Trophoblast cell (in vitro differentiated cells and primary cell): ENCODE data around the gene MAP4K2.
"Not testable (repeated sequence)": the region's sequence is repeated elsewhere in the genome, so short reads cannot be mapped to it uniquely, and the experiment has no call there.

ENCODE experiments used
- DNase-seq, 2 donors: peaks; one replicate each; pipeline ENCODE4 v3.0.0-alpha.2; 2016
- H2AFZ ChIP-seq: 2 replicates; pipeline ENCODE4 v1.6.1; 2013; ENCODE audit warnings: low read length, moderate library complexity, mild to moderate bottlenecking; ENCODE audit not compliant: insufficient read depth, poor library complexity
- H2AK5ac ChIP-seq: 2 replicates; pipeline ENCODE4 v1.6.1; 2013; ENCODE audit warnings: mild to moderate bottlenecking, low read length
- H2BK120ac ChIP-seq: 2 replicates; pipeline ENCODE4 v1.6.1; 2013; ENCODE audit warnings: low read length, mild to moderate bottlenecking, moderate library complexity; ENCODE audit not compliant: insufficient read depth, poor library complexity
- H2BK12ac ChIP-seq: 2 replicates; pipeline ENCODE4 v1.6.1; 2013; ENCODE audit warnings: mild to moderate bottlenecking, low read length, moderate library complexity
- H2BK5ac ChIP-seq: 2 replicates; pipeline ENCODE4 v1.6.1; 2013; ENCODE audit warnings: low read length, low read depth, moderate library complexity, mild to moderate bottlenecking; ENCODE audit not compliant: poor library complexity
- H3K14ac ChIP-seq: 2 replicates; pipeline ENCODE4 v1.6.1; 2013; ENCODE audit warnings: mild to moderate bottlenecking, low read length
- H3K18ac ChIP-seq: 2 replicates; pipeline ENCODE4 v1.6.1; 2013; ENCODE audit warnings: mild to moderate bottlenecking, low read length
- H3K23ac ChIP-seq: 2 replicates; pipeline ENCODE4 v1.6.1; 2013; ENCODE audit warnings: low read length
- H3K27ac ChIP-seq: 2 replicates; pipeline ENCODE4 v1.5.1; 2013; ENCODE audit warnings: low read depth, mild to moderate bottlenecking, inconsistent platforms, low read length, moderate library complexity
- H3K27me3 ChIP-seq: 2 replicates; pipeline ENCODE4 v1.6.1; 2013; ENCODE audit warnings: inconsistent platforms, mild to moderate bottlenecking, low read length, moderate library complexity; ENCODE audit not compliant: insufficient read depth
- H3K36me3 ChIP-seq, 2 experiments: 1 replicate in 1 of 2; 2 replicates in 1 of 2; pipeline ENCODE4 v1.6.1; 2013; ENCODE audit warnings: low read length in 2 of 2, mild to moderate bottlenecking in 2 of 2, moderate library complexity in 1 of 2; ENCODE audit not compliant: insufficient read depth in 2 of 2, control insufficient read depth in 1 of 2
- H3K4ac ChIP-seq: 2 replicates; pipeline ENCODE4 v1.6.1; 2013; ENCODE audit warnings: low read depth, mild to moderate bottlenecking, low read length, moderate library complexity
- H3K4me1 ChIP-seq, 2 experiments: 1 replicate in 1 of 2; 2 replicates in 1 of 2; pipeline ENCODE4 v1.6.1; 2013; ENCODE audit warnings: low read length in 2 of 2, mild to moderate bottlenecking in 2 of 2, moderate library complexity in 1 of 2; ENCODE audit not compliant: insufficient read depth in 2 of 2, control insufficient read depth in 1 of 2
- H3K4me2 ChIP-seq: 2 replicates; pipeline ENCODE4 v1.6.1; 2013; ENCODE audit warnings: inconsistent platforms, mild to moderate bottlenecking, low read length, moderate library complexity
- H3K4me3 ChIP-seq: 2 replicates; pipeline ENCODE4 v1.5.1; 2013; ENCODE audit warnings: mild to moderate bottlenecking, low read depth, low read length, inconsistent platforms
- H3K79me1 ChIP-seq: one replicate; pipeline ENCODE4 v1.6.1; 2013; ENCODE audit warnings: low read length
- H3K79me2 ChIP-seq: 2 replicates; pipeline ENCODE4 v1.6.1; 2013; ENCODE audit warnings: low read length, mild to moderate bottlenecking; ENCODE audit not compliant: control insufficient read depth, insufficient read depth, poor library complexity
- H3K9ac ChIP-seq: 2 replicates; pipeline ENCODE4 v1.6.1; 2013; ENCODE audit warnings: mild to moderate bottlenecking, low read length
- H3K9me3 ChIP-seq: 2 replicates; pipeline ENCODE4 v1.6.1; 2013; ENCODE audit warnings: low read depth, mild to moderate bottlenecking, control low read depth, inconsistent platforms, low read length; ENCODE audit not compliant: insufficient read depth
- H4K12ac ChIP-seq: 2 replicates; pipeline ENCODE4 v1.6.1; 2013; ENCODE audit warnings: low read depth, mild to moderate bottlenecking, low read length, moderate library complexity
- H4K8ac ChIP-seq: 2 replicates; pipeline ENCODE4 v1.6.1; 2013; ENCODE audit warnings: low read depth, mild to moderate bottlenecking, low read length, moderate library complexity
- H4K91ac ChIP-seq: one replicate; pipeline ENCODE4 v1.6.1; 2013; ENCODE audit warnings: low read depth, mild to moderate bottlenecking, low read length, moderate library complexity
- WGBS: extraction: QIAGEN DNeasy Blood & Tissue Kit; methylation state at CpG from one replicate; pipeline ENCODE4 v1.1.7; 2013; ENCODE audit warnings: missing lambda C conversion rate; ENCODE audit not compliant: insufficient read length, insufficient coverage; ENCODE audit errors: extremely low coverage; 5-methylcytosine and 5-hydroxymethylcytosine counted together

The MAP4K2 gene

DNA sequence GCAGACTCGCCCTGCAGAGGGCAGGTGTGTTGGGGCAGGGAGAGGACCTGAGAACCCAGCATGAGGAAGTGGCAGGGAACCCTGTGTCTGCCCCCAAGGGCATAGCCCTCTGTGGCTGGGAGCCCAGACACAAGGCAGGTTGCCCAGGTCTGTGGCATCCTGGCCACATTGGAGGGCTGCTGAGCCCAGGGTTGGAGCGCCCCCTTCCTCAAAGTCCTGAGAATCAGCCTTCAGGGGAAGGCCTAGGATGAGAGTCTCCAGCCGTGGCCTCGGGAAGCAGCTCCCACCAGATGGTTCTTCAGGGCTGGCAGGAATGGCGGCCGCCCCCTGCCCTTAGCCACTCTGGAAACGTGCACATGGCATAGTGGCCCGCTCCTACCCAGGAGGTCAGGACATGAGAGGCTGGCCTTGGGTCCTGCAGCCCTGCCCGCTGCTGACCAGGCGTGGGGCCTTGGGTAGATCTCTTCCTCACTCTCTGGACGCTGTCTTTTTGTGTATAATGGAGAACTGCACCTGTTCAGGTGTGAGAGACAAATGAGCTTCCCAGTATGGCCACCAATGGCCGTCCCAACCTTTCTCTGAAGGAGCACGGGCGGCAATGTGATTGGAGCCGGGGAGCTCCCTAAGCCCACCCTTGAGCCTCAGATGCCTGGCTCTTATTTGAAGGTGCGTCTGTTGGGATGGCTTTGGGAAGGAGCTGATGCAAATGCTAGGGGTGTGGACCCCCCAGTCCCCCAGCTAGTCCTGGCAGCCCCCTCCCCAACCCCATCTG, 46.0 kb upstream of the MAP4K2 start:
- Histone ChIP-seq H3K4ac (no peak overlapping the region), H2BK12ac (no peak overlapping the region), H2BK5ac (no peak overlapping the region), H3K9ac (no peak overlapping the region), H2AK5ac (no peak overlapping the region), H4K91ac (no peak overlapping the region), H2BK120ac (no peak overlapping the region), H3K27me3 (no peaks in the 10 kb centered on the region), H3K4me2 (no peak overlapping the region), H4K12ac (no peak overlapping the region), H3K4me1 (peaks cover 0 to 4% of the 10 kb centered on the region in 2 experiments), H3K4me3 (no peak overlapping the region), H2AFZ (no peak overlapping the region), H4K8ac (no peak overlapping the region), H3K23ac (no peak overlapping the region), H3K36me3 (peaks cover 13 to 14% of the 10 kb centered on the region in 2 experiments), H3K27ac (no peak overlapping the region), H3K79me1 (peaks cover 14% of the 10 kb centered on the region), H3K9me3 (peaks cover 2% of the 10 kb centered on the region), H3K79me2 (peaks cover 6% of the 10 kb centered on the region), H3K18ac (no peak overlapping the region), H3K14ac (no peak overlapping the region)
- WGBS: no CpG with 5 or more reads among the region's 16 CpGs
- no peak for DNase-seq

GRCh38 chr11:64848214-64848825, 45.3 kb upstream of the MAP4K2 start:
- no peak overlapping the region for H3K4me2 ChIP-seq
- H3K4me1 ChIP-seq: peaks cover 2 to 10% of the 10 kb centered on the region in 2 experiments
- H3K4me3 ChIP-seq: no peak overlapping the region
- no peak overlapping the region for H3K18ac ChIP-seq
- no CpG with 5 or more reads among the region's 6 CpGs for WGBS
- no peak overlapping the region for H4K8ac ChIP-seq
- H4K91ac ChIP-seq: no peak overlapping the region
- no peak overlapping the region for H3K27ac ChIP-seq
- no peak overlapping the region for H2BK120ac ChIP-seq
- no peak for DNase-seq
- H3K4ac ChIP-seq: no peak overlapping the region
- peaks cover 13% of the 10 kb centered on the region for H3K79me2 ChIP-seq
- H3K79me1 ChIP-seq: peaks cover 18% of the 10 kb centered on the region
- no peaks in the 10 kb centered on the region for H3K27me3 ChIP-seq
- no peak overlapping the region for H3K23ac ChIP-seq
- no peak overlapping the region for H4K12ac ChIP-seq
- no peak overlapping the region for H2AK5ac ChIP-seq
- H3K14ac ChIP-seq: no peak overlapping the region
- no peak overlapping the region for H2BK12ac ChIP-seq
- H2AFZ ChIP-seq: no peak overlapping the region
- H3K36me3 ChIP-seq: peaks cover 7 to 8% of the 10 kb centered on the region in 2 experiments
- no peak overlapping the region for H3K9ac ChIP-seq
- H2BK5ac ChIP-seq: no peak overlapping the region
- H3K9me3 ChIP-seq: peaks cover 2% of the 10 kb centered on the region

- H3K79me2 ChIP-seq: peaks cover 21% of the 10 kb centered on the region
- peak overlapping the region; percentile 5 for H2AFZ ChIP-seq
- no peak overlapping the region for H3K4me2 ChIP-seq
- H3K4me3 ChIP-seq: no peak overlapping the region
- peak; percentile 95 to 97 for DNase-seq
- no peak overlapping the region for H2BK5ac ChIP-seq
- peak overlapping the region; percentile 17 for H2AK5ac ChIP-seq
- no peak overlapping the region for H3K4ac ChIP-seq
- no peak overlapping the region for H3K27ac ChIP-seq
- peaks cover 2% of the 10 kb centered on the region for H3K9me3 ChIP-seq
- H3K9ac ChIP-seq: no peak overlapping the region
- peak overlapping the region; percentile 22 for H4K12ac ChIP-seq
- peaks cover 30% of the 10 kb centered on the region for H3K79me1 ChIP-seq
- no peak overlapping the region for H2BK120ac ChIP-seq
- no CpG with 5 or more reads among the region's 13 CpGs for WGBS
- H3K18ac ChIP-seq: no peak overlapping the region
- peaks cover 0 to 2% of the 10 kb centered on the region in 2 experiments for H3K36me3 ChIP-seq
- H2BK12ac ChIP-seq: peak overlapping the region; percentile 55
- H3K4me1 ChIP-seq: peaks cover 11 to 21% of the 10 kb centered on the region in 2 experiments
- peak overlapping the region; percentile 30 for H4K91ac ChIP-seq
- peak overlapping the region; percentile 22 for H3K14ac ChIP-seq
- no peaks in the 10 kb centered on the region for H3K27me3 ChIP-seq
- peak overlapping the region; percentile 20 for H4K8ac ChIP-seq
- H3K23ac ChIP-seq: no peak overlapping the region
Observed at GRCh38 chr11:64846998-64847666, 44.1 kb upstream of the MAP4K2 start.

DNA sequence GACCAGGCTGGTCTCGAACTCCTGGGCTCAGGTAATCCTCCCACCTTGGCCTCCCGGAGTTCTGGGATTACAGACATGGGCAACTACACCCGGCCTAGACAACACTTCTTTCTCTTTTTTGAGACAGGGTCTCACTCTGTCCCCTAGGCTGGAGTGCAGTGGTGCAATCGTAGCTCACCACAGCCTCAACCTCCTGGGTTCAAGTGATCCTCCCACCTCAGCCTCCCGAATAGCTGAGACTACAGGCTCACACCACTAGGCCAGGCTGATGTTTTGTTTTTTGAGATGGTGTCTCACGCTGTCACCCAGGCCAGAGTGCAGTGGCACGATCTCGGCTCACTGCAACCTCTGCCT, 42.7 kb upstream of the MAP4K2 start:
- not testable (repeated sequence) for H4K91ac ChIP-seq, H3K4ac ChIP-seq, H2BK12ac ChIP-seq, H3K23ac ChIP-seq, H2AFZ ChIP-seq, DNase-seq, H3K36me3 ChIP-seq, H3K27ac ChIP-seq, H3K4me3 ChIP-seq, H3K14ac ChIP-seq, H4K12ac ChIP-seq, H3K18ac ChIP-seq, H3K4me2 ChIP-seq, H2BK5ac ChIP-seq, H3K9ac ChIP-seq, H4K8ac ChIP-seq, H2BK120ac ChIP-seq, H3K9me3 ChIP-seq, H3K27me3 ChIP-seq
- WGBS: no CpG with 5 or more reads among the region's 8 CpGs
- H2AK5ac ChIP-seq: peak overlapping the region; percentile 25
- H3K79me1 ChIP-seq: peaks cover 38% of the 10 kb centered on the region
- H3K4me1 ChIP-seq: peaks cover 18 to 28% of the 10 kb centered on the region in 2 experiments
- peaks cover 21% of the 10 kb centered on the region for H3K79me2 ChIP-seq
